WTC11 (cell line): Measurements from ENCODE around the gene OR10J4. TPM values are rescaled to one million over a fixed set of nuclear protein-coding genes. Genes with fewer than 3 reads are reported as not detected.

ENCODE experiments used
- ATAC-seq: fragments of 200-7000 bp; cut with Tn5 transposase; 2 replicates; pipeline ENCODE4 v1.10.0; 2021; ENCODE audit warnings: mild to moderate bottlenecking, moderate library complexity
- CTCF ChIA-PET: fragments of 300-600 bp; sonication (Branson Sonifier 250); formaldehyde crosslinking; loops from one replicate; lab custom pipeline; 2021; ENCODE audit warnings: antibody characterized with exemption; lab: Charles Lee
- POLR2A ChIA-PET: fragments of 350-600 bp; sonication (Branson Sonifier 250); formaldehyde crosslinking; loops from one replicate; lab custom pipeline; 2021; ENCODE audit warnings: antibody characterized with exemption; lab: Charles Lee
- DNase-seq: peaks from one replicate; pipeline ENCODE4 v3.0.0; 2021; ENCODE audit warnings: low spot score
- H3K27ac Mint-ChIP-seq: 2 replicates; pipeline ENCODE4 v1.8.0; 2021; ENCODE audit warnings: mixed read lengths
- H3K27me3 Mint-ChIP-seq: 2 replicates; pipeline ENCODE4 v1.8.0; 2021; ENCODE audit warnings: low read depth, mild to moderate bottlenecking, moderate library complexity, mixed read lengths
- H3K36me3 Mint-ChIP-seq: 2 replicates; pipeline ENCODE4 v1.8.0; 2021; ENCODE audit warnings: mixed read lengths
- H3K4me1 Mint-ChIP-seq: 2 replicates; pipeline ENCODE4 v1.8.0; 2022; ENCODE audit warnings: mixed read lengths
- H3K4me3 Mint-ChIP-seq: 2 replicates; pipeline ENCODE4 v1.8.0; 2021; ENCODE audit warnings: mild to moderate bottlenecking, moderate library complexity, mixed read lengths
- H3K9me3 Mint-ChIP-seq: 2 replicates; pipeline ENCODE4 v1.8.0; 2021; ENCODE audit warnings: mixed read lengths
- ETV6 ChIP-seq: sonication (generic); formaldehyde crosslinking; IDR thresholded peaks from 2 replicates; pipeline ENCODE4 v1.8.1; 2022; ENCODE audit warnings: mild to moderate bottlenecking, missing genetic modification reagents
- FOXJ3 ChIP-seq: sonication (generic); formaldehyde crosslinking; IDR thresholded peaks from 2 replicates; pipeline ENCODE4 v1.9.0; 2021; ENCODE audit warnings: missing genetic modification reagents, mild to moderate bottlenecking, borderline replicate concordance
- JAZF1 ChIP-seq: fragments of 250-450 bp; sonication (Bioruptor Pico); IDR thresholded peaks from 2 replicates; pipeline ENCODE4 v1.9.0; 2021; ENCODE audit warnings: moderate library complexity, mild to moderate bottlenecking, inconsistent platforms
- KAT7 ChIP-seq: sonication (generic); formaldehyde crosslinking; IDR thresholded peaks from 2 replicates; pipeline ENCODE4 v1.8.1; 2023; ENCODE audit warnings: missing genetic modification reagents, mild to moderate bottlenecking, borderline replicate concordance
- SMAD4 ChIP-seq: sonication (generic); formaldehyde crosslinking; IDR thresholded peaks from 2 replicates; pipeline ENCODE4 v1.8.0; 2022; ENCODE audit warnings: mild to moderate bottlenecking, missing genetic modification reagents
- ZNF121 ChIP-seq: sonication (generic); formaldehyde crosslinking; IDR thresholded peaks from 2 replicates; pipeline ENCODE4 v1.8.0; 2023; ENCODE audit warnings: missing genetic modification reagents
- ZNF416 ChIP-seq: fragments of 250-450 bp; sonication (Bioruptor Pico); IDR thresholded peaks from 2 replicates; pipeline ENCODE4 v1.9.0; 2021; ENCODE audit warnings: mild to moderate bottlenecking, inconsistent platforms
- total RNA-seq: library from RNA; stranded (reverse); gene quantifications from 3 replicates; pipeline ENCODE4 v1.2.3, GENCODE V29; 2021
- TF ChIP-seq, protein P1 (sequence below): sonication (generic); formaldehyde crosslinking; IDR thresholded peaks from 2 replicates; pipeline ENCODE4 v1.8.0; 2022; ENCODE audit warnings: missing genetic modification reagents
- TF ChIP-seq, protein P2 (sequence below): sonication (generic); formaldehyde crosslinking; conservative IDR thresholded peaks from 2 replicates; pipeline ENCODE4 v1.8.1; 2022; ENCODE audit warnings: mild to moderate bottlenecking, missing genetic modification reagents
- TF ChIP-seq, protein P3 (sequence below): sonication (generic); formaldehyde crosslinking; IDR thresholded peaks from 2 replicates; pipeline ENCODE4 v1.8.0; 2022; ENCODE audit warnings: mild to moderate bottlenecking, missing genetic modification reagents
- TF ChIP-seq, protein P4 (sequence below): sonication (generic); formaldehyde crosslinking; IDR thresholded peaks from 2 replicates; pipeline ENCODE4 v1.8.1; 2022; ENCODE audit warnings: mild to moderate bottlenecking, missing genetic modification reagents, moderate library complexity, borderline replicate concordance
- TF ChIP-seq, protein P5 (sequence below): sonication (generic); formaldehyde crosslinking; IDR thresholded peaks from 2 replicates; pipeline ENCODE4 v1.8.1; 2022; ENCODE audit warnings: low read depth, mild to moderate bottlenecking, moderate library complexity, missing genetic modification reagents, borderline replicate concordance
- TF ChIP-seq, protein P6 (sequence below): sonication (generic); formaldehyde crosslinking; IDR thresholded peaks from 2 replicates; pipeline ENCODE4 v1.8.1; 2022; ENCODE audit warnings: low read depth, missing genetic modification reagents, borderline replicate concordance
- TF ChIP-seq, protein P7 (sequence below): sonication (generic); formaldehyde crosslinking; IDR thresholded peaks from 2 replicates; pipeline ENCODE4 v1.8.0; 2023; ENCODE audit warnings: missing genetic modification reagents, mild to moderate bottlenecking, borderline replicate concordance
- TF ChIP-seq, protein P8 (sequence below): sonication (generic); formaldehyde crosslinking; IDR thresholded peaks from 2 replicates; pipeline ENCODE4 v1.8.1; 2023; ENCODE audit warnings: mild to moderate bottlenecking, missing genetic modification reagents, moderate library complexity
- TF ChIP-seq, protein P9 (sequence below): sonication (generic); formaldehyde crosslinking; IDR thresholded peaks from 2 replicates; pipeline ENCODE4 v1.8.0; 2023; ENCODE audit warnings: missing genetic modification reagents
- TF ChIP-seq, protein P10 (sequence below): sonication (generic); formaldehyde crosslinking; IDR thresholded peaks from 2 replicates; pipeline ENCODE4 v1.8.0; 2022; ENCODE audit warnings: mild to moderate bottlenecking, missing genetic modification reagents

OR10J4 gene
- total RNA-seq, 1 experiment from 2014 or later = not detected

DNA sequence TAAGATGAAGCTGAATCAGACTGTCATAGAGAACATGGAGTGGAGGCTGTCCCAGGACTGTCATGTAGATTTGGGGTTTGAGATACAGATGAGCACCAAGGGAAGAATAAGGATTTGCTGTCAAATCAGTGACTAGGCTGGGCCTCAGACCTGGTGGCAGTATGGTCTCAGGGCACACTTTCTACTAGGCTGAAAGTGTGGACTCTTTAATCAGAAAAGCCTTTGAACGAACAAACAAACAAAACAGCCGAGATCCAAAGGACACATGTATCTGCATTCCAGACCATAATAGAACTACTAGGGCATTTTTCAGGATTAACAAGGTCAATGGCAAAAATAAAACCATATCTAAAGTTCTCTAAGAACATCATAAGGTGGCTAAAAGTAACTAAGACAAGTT lies 10.4 kb downstream of the OR10J4 start:
- ChIA-PET POLR2A (no interaction called here), CTCF (no interaction called here)
- no peak for ATAC-seq
- Mint-ChIP-seq H3K4me3 (no peak overlapping the region), H3K27ac (no peak overlapping the region), H3K27me3 (no peaks in the 10 kb centered on the region; the same call in 1 of the 2 replicates), H3K36me3 (no peaks in the 10 kb centered on the region; the same call in 1 of the 2 replicates), H3K9me3 (peaks cover 4% of the 10 kb centered on the region), H3K4me1 (no peaks in the 10 kb centered on the region)
- DNase-seq = no peak
- TF ChIP-seq, protein P1, sequence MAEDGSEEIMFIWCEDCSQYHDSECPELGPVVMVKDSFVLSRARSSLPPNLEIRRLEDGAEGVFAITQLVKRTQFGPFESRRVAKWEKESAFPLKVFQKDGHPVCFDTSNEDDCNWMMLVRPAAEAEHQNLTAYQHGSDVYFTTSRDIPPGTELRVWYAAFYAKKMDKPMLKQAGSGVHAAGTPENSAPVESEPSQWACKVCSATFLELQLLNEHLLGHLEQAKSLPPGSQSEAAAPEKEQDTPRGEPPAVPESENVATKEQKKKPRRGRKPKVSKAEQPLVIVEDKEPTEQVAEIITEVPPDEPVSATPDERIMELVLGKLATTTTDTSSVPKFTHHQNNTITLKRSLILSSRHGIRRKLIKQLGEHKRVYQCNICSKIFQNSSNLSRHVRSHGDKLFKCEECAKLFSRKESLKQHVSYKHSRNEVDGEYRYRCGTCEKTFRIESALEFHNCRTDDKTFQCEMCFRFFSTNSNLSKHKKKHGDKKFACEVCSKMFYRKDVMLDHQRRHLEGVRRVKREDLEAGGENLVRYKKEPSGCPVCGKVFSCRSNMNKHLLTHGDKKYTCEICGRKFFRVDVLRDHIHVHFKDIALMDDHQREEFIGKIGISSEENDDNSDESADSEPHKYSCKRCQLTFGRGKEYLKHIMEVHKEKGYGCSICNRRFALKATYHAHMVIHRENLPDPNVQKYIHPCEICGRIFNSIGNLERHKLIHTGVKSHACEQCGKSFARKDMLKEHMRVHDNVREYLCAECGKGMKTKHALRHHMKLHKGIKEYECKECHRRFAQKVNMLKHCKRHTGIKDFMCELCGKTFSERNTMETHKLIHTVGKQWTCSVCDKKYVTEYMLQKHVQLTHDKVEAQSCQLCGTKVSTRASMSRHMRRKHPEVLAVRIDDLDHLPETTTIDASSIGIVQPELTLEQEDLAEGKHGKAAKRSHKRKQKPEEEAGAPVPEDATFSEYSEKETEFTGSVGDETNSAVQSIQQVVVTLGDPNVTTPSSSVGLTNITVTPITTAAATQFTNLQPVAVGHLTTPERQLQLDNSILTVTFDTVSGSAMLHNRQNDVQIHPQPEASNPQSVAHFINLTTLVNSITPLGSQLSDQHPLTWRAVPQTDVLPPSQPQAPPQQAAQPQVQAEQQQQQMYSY (CRISPR knock-in tag) = no peak
- TF ChIP-seq, protein P2, sequence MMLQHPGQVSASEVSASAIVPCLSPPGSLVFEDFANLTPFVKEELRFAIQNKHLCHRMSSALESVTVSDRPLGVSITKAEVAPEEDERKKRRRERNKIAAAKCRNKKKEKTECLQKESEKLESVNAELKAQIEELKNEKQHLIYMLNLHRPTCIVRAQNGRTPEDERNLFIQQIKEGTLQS (CRISPR knock-in tag) = no peak
- TF ChIP-seq SMAD4 (no peak), ZNF416 (no peak)
- TF ChIP-seq, protein P3, sequence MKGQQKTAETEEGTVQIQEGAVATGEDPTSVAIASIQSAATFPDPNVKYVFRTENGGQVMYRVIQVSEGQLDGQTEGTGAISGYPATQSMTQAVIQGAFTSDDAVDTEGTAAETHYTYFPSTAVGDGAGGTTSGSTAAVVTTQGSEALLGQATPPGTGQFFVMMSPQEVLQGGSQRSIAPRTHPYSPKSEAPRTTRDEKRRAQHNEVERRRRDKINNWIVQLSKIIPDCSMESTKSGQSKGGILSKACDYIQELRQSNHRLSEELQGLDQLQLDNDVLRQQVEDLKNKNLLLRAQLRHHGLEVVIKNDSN (CRISPR knock-in tag) = no peak
- TF ChIP-seq, protein P4, sequence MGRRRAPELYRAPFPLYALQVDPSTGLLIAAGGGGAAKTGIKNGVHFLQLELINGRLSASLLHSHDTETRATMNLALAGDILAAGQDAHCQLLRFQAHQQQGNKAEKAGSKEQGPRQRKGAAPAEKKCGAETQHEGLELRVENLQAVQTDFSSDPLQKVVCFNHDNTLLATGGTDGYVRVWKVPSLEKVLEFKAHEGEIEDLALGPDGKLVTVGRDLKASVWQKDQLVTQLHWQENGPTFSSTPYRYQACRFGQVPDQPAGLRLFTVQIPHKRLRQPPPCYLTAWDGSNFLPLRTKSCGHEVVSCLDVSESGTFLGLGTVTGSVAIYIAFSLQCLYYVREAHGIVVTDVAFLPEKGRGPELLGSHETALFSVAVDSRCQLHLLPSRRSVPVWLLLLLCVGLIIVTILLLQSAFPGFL (CRISPR knock-in tag) = no peak
- TF ChIP-seq, protein P5, sequence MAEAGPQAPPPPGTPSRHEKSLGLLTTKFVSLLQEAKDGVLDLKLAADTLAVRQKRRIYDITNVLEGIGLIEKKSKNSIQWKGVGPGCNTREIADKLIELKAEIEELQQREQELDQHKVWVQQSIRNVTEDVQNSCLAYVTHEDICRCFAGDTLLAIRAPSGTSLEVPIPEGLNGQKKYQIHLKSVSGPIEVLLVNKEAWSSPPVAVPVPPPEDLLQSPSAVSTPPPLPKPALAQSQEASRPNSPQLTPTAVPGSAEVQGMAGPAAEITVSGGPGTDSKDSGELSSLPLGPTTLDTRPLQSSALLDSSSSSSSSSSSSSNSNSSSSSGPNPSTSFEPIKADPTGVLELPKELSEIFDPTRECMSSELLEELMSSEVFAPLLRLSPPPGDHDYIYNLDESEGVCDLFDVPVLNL (CRISPR knock-in tag) = no peak
- TF ChIP-seq, protein P6, sequence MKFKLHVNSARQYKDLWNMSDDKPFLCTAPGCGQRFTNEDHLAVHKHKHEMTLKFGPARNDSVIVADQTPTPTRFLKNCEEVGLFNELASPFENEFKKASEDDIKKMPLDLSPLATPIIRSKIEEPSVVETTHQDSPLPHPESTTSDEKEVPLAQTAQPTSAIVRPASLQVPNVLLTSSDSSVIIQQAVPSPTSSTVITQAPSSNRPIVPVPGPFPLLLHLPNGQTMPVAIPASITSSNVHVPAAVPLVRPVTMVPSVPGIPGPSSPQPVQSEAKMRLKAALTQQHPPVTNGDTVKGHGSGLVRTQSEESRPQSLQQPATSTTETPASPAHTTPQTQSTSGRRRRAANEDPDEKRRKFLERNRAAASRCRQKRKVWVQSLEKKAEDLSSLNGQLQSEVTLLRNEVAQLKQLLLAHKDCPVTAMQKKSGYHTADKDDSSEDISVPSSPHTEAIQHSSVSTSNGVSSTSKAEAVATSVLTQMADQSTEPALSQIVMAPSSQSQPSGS (CRISPR knock-in tag) = no peak

DNA sequence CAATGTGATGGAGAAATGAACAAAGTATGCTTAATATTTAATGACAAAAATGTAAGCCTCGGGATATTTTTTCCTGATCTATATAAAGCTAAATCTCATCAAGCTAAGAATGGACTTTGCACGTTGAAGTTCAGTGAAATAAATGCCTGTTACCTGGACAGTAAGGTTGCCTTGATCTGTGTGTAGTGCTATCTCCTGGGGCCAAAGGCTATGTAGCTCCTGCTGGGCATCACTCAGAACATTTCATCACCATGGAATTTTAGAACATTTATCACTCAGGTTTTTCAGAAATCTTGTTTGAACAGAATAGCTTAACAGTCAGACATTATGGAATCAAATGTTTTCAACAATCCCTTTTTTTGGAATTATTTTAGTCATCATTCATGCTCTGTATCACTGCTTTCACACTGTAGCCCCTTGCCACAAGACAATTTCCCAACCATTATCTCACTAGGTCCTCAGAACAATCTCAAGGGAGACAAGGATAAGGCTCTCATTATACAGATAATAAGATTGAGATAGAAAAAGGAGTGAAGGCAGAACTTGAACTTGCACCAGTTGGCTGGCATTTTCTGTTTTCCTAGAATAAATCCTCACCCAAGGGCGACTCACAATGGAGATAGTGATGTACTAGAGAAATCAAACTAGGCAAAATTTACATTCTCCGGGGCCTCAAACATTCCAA lies 11.2 kb downstream of the OR10J4 start:
- DNase-seq (no peak), ATAC-seq (no peak)
- Mint-ChIP-seq H3K4me1 (no peaks in the 10 kb centered on the region), H3K36me3 (peaks cover 6% of the 10 kb centered on the region), H3K27ac (no peak overlapping the region), H3K27me3 (no peaks in the 10 kb centered on the region; the same call in 1 of the 2 replicates), H3K9me3 (peaks cover 12% of the 10 kb centered on the region), H3K4me3 (no peak overlapping the region)
- CTCF ChIA-PET = no interaction called here
- POLR2A ChIA-PET = no interaction called here
- TF ChIP-seq, protein P7, sequence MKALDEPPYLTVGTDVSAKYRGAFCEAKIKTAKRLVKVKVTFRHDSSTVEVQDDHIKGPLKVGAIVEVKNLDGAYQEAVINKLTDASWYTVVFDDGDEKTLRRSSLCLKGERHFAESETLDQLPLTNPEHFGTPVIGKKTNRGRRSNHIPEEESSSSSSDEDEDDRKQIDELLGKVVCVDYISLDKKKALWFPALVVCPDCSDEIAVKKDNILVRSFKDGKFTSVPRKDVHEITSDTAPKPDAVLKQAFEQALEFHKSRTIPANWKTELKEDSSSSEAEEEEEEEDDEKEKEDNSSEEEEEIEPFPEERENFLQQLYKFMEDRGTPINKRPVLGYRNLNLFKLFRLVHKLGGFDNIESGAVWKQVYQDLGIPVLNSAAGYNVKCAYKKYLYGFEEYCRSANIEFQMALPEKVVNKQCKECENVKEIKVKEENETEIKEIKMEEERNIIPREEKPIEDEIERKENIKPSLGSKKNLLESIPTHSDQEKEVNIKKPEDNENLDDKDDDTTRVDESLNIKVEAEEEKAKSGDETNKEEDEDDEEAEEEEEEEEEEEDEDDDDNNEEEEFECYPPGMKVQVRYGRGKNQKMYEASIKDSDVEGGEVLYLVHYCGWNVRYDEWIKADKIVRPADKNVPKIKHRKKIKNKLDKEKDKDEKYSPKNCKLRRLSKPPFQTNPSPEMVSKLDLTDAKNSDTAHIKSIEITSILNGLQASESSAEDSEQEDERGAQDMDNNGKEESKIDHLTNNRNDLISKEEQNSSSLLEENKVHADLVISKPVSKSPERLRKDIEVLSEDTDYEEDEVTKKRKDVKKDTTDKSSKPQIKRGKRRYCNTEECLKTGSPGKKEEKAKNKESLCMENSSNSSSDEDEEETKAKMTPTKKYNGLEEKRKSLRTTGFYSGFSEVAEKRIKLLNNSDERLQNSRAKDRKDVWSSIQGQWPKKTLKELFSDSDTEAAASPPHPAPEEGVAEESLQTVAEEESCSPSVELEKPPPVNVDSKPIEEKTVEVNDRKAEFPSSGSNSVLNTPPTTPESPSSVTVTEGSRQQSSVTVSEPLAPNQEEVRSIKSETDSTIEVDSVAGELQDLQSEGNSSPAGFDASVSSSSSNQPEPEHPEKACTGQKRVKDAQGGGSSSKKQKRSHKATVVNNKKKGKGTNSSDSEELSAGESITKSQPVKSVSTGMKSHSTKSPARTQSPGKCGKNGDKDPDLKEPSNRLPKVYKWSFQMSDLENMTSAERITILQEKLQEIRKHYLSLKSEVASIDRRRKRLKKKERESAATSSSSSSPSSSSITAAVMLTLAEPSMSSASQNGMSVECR (CRISPR knock-in tag) = no peak
- TF ChIP-seq, protein P8, sequence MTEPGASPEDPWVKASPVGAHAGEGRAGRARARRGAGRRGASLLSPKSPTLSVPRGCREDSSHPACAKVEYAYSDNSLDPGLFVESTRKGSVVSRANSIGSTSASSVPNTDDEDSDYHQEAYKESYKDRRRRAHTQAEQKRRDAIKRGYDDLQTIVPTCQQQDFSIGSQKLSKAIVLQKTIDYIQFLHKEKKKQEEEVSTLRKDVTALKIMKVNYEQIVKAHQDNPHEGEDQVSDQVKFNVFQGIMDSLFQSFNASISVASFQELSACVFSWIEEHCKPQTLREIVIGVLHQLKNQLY (CRISPR knock-in tag) = no peak
- TF ChIP-seq JAZF1 (CRISPR knock-in tag) = no peak
- TF ChIP-seq FOXJ3 = no peak
- TF ChIP-seq, protein P9, sequence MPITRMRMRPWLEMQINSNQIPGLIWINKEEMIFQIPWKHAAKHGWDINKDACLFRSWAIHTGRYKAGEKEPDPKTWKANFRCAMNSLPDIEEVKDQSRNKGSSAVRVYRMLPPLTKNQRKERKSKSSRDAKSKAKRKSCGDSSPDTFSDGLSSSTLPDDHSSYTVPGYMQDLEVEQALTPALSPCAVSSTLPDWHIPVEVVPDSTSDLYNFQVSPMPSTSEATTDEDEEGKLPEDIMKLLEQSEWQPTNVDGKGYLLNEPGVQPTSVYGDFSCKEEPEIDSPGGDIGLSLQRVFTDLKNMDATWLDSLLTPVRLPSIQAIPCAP (CRISPR knock-in tag) = no peak
- TF ChIP-seq, protein P10, sequence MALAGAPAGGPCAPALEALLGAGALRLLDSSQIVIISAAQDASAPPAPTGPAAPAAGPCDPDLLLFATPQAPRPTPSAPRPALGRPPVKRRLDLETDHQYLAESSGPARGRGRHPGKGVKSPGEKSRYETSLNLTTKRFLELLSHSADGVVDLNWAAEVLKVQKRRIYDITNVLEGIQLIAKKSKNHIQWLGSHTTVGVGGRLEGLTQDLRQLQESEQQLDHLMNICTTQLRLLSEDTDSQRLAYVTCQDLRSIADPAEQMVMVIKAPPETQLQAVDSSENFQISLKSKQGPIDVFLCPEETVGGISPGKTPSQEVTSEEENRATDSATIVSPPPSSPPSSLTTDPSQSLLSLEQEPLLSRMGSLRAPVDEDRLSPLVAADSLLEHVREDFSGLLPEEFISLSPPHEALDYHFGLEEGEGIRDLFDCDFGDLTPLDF (CRISPR knock-in tag) = no peak
- TF ChIP-seq ZNF416 = no peak
- TF ChIP-seq KAT7 (CRISPR knock-in tag) = no peak
- no peak for TF ChIP-seq ZNF121
- no peak for TF ChIP-seq ETV6 (CRISPR knock-in tag)
